NT2/D1 (cell line): ENCODE measurements around the gene RRP15.

Source experiments
- SUZ12 ChIP-seq: IDR thresholded peaks from 2 replicates; pipeline ENCODE4 v1.6.1; 2011; ENCODE audit not compliant: insufficient read length, insufficient read depth; ENCODE audit errors: extremely low read depth
- YY1 ChIP-seq: IDR thresholded peaks from 2 replicates; pipeline ENCODE4 v1.6.1; 2011; ENCODE audit not compliant: insufficient read length, insufficient read depth
- ZNF274 ChIP-seq: IDR thresholded peaks from 2 replicates; pipeline ENCODE4 v1.6.1; 2011; ENCODE audit warnings: mild to moderate bottlenecking, low read depth, low read length

DNA sequence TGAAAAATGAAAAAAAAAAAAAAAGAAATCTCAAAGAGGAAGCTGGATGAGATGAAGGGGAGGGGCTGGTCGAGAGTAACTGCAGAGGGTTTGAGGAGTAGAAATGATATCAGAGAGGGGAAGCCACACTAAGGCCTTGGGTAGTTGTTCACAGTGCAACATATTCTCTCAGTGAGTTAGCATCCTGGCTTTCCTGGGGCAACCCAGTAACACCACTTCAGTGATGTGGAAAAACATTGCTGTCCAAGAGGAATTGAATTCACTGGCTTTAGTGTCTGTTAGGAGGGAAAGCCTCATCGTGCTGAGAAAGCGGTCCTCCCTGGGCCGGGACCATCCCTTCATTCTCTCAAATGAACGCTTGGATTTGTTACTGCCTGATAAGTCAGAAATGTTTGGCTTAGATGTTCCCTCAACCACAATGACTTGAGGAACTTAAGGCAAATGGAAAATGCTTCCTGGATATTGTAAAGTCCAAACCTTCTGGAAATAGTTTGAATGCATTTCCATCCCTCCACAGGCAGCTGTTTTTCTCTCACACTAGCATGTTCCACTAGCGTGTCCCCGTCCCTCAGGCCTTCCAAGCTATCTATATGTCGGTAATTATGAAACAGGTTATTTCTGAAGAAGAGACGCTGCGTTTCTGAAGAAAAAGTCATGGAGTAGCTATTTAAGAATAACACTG, 72.3 kb downstream of the RRP15 start:
- TF ChIP-seq YY1 (no peak), ZNF274 (no peak), SUZ12 (no peak)
